Measurements from ENCODE around the gene ICAM3. TPM values are rescaled to one million over a fixed set of nuclear protein-coding genes. Genes with fewer than 3 reads are reported as not detected.

ICAM3 gene
- total and polyA plus RNA-seq, 2 experiments from 2014 or later: 8.6 to 23.4 TPM

GRCh38 chr19:10292789-10293636 lies 46.4 kb downstream of the ICAM3 start:
- Histone ChIP-seq H3F3A (ENCODE audit: insufficient read depth) (no peaks in the 10 kb centered on the region), H3K9ac (no peak overlapping the region), H3K79me2 (ENCODE audit: insufficient read depth) (no peaks in the 10 kb centered on the region), H3K9me3 (ENCODE audit: low read depth) (no peaks in the 10 kb centered on the region), H3K27me3 (replicated peaks; ENCODE audit: insufficient read depth) (no peaks in the 10 kb centered on the region), H3K4me1 (ENCODE audit: insufficient read depth) (no peaks in the 10 kb centered on the region; the same call in 1 of the 2 replicates), H3K9me2 (ENCODE audit: insufficient read depth) (no peaks in the 10 kb centered on the region), H3K27ac (no peak overlapping the region), H2AFZ (no peak overlapping the region), H3K36me3 (ENCODE audit: low read depth) (no peaks in the 10 kb centered on the region), H4K20me1 (ENCODE audit: insufficient read depth) (no peaks in the 10 kb centered on the region), H3K4me3 (peak overlapping the region; percentile 72), H3K4me2 (ENCODE audit: unreplicated experiment) (no peak overlapping the region)
- TF ChIP-seq EZH2 (IDR thresholded peaks at IDR 0.05; ENCODE audit: insufficient read depth, poor library complexity, severe bottlenecking) (no peak), EZH2phosphoT487 (IDR thresholded peaks at IDR 0.05; ENCODE audit: insufficient read depth, low read depth) (no peak)
- WGBS, 2 experiments (ENCODE audit: low coverage in 1 of 2, low lambda C conversion rate in 2 of 2, missing lambda C conversion rate in 2 of 2): 34 to 38% methylated on average over 54 to 56 of the region's 56 CpGs
- in situ Hi-C loops (cut with MboI): no loop called here
- DNase-seq: peak; percentile 29

GRCh38 chr19:10292206-10292788 lies 47.1 kb downstream of the ICAM3 start:
- Histone ChIP-seq H3K79me2 (ENCODE audit: insufficient read depth) (no peaks in the 10 kb centered on the region), H2AFZ (peak overlapping the region; percentile 76), H3K4me1 (ENCODE audit: insufficient read depth) (no peaks in the 10 kb centered on the region; the same call in 1 of the 2 replicates), H3K27me3 (replicated peaks; ENCODE audit: insufficient read depth) (no peaks in the 10 kb centered on the region), H3K4me3 (peak overlapping the region; percentile 72), H3K9me2 (ENCODE audit: insufficient read depth) (no peaks in the 10 kb centered on the region), H3K27ac (no peak overlapping the region), H4K20me1 (ENCODE audit: insufficient read depth) (no peaks in the 10 kb centered on the region), H3F3A (ENCODE audit: insufficient read depth) (no peaks in the 10 kb centered on the region), H3K36me3 (ENCODE audit: low read depth) (no peaks in the 10 kb centered on the region), H3K9me3 (ENCODE audit: low read depth) (no peaks in the 10 kb centered on the region), H3K9ac (peak overlapping the region; percentile 70), H3K4me2 (ENCODE audit: unreplicated experiment) (peak overlapping the region; percentile 80)
- in situ Hi-C loops (cut with MboI): no loop called here
- no peak for TF ChIP-seq EZH2phosphoT487 (IDR thresholded peaks at IDR 0.05; ENCODE audit: insufficient read depth, low read depth)
- no peak for TF ChIP-seq EZH2 (IDR thresholded peaks at IDR 0.05; ENCODE audit: insufficient read depth, poor library complexity, severe bottlenecking)
- peak; percentile 91 for DNase-seq
- 6 to 7% methylated on average over 28 to 45 of the region's 45 CpGs for WGBS, 2 experiments (ENCODE audit: low coverage in 1 of 2, low lambda C conversion rate in 2 of 2, missing lambda C conversion rate in 2 of 2)

GRCh38 chr19:10291554-10292205 lies 47.7 kb downstream of the ICAM3 start:
- no peaks in the 10 kb centered on the region for H3F3A ChIP-seq (ENCODE audit: insufficient read depth)
- in situ Hi-C loops (cut with MboI): no loop called here
- H3K9me3 ChIP-seq (ENCODE audit: low read depth): no peaks in the 10 kb centered on the region
- no peaks in the 10 kb centered on the region for H3K79me2 ChIP-seq (ENCODE audit: insufficient read depth)
- no peaks in the 10 kb centered on the region for H4K20me1 ChIP-seq (ENCODE audit: insufficient read depth)
- H2AFZ ChIP-seq: peak overlapping the region; percentile 76
- H3K9ac ChIP-seq: peak overlapping the region; percentile 70
- peak overlapping the region; percentile 80 for H3K4me2 ChIP-seq (ENCODE audit: unreplicated experiment)
- H3K4me1 ChIP-seq (ENCODE audit: insufficient read depth): no peaks in the 10 kb centered on the region; the same call in 1 of the 2 replicates
- peak overlapping the region; percentile 72 for H3K4me3 ChIP-seq
- peak; percentile 58 for DNase-seq
- no peak overlapping the region for H3K27ac ChIP-seq
- no peaks in the 10 kb centered on the region for H3K9me2 ChIP-seq (ENCODE audit: insufficient read depth)
- TF ChIP-seq EZH2 (IDR thresholded peaks at IDR 0.05; ENCODE audit: insufficient read depth, poor library complexity, severe bottlenecking) (no peak), EZH2phosphoT487 (IDR thresholded peaks at IDR 0.05; ENCODE audit: insufficient read depth, low read depth) (no peak)
- H3K27me3 ChIP-seq (replicated peaks; ENCODE audit: insufficient read depth): no peaks in the 10 kb centered on the region
- 3% methylated on average over 34 to 49 of the region's 49 CpGs for WGBS, 2 experiments (ENCODE audit: low coverage in 1 of 2, low lambda C conversion rate in 2 of 2, missing lambda C conversion rate in 2 of 2)
- H3K36me3 ChIP-seq (ENCODE audit: low read depth): no peaks in the 10 kb centered on the region

GRCh38 chr19:10290876-10291553 lies 48.4 kb downstream of the ICAM3 start:
- H3K4me3 ChIP-seq: peak overlapping the region; percentile 72
- no peaks in the 10 kb centered on the region for H3K36me3 ChIP-seq (ENCODE audit: low read depth)
- H3K9me2 ChIP-seq (ENCODE audit: insufficient read depth): no peaks in the 10 kb centered on the region
- 0 out of 2 replicates have a peak, but pooled peaks cover 6% of the 10 kb centered on the region for H3F3A ChIP-seq (ENCODE audit: insufficient read depth)
- TF ChIP-seq EZH2phosphoT487 (IDR thresholded peaks at IDR 0.05; ENCODE audit: insufficient read depth, low read depth) (no peak), EZH2 (IDR thresholded peaks at IDR 0.05; ENCODE audit: insufficient read depth, poor library complexity, severe bottlenecking) (no peak)
- no peaks in the 10 kb centered on the region for H4K20me1 ChIP-seq (ENCODE audit: insufficient read depth)
- H3K9ac ChIP-seq: peak overlapping the region; percentile 70
- 0 to 1% methylated on average over 38 to 55 of the region's 57 CpGs for WGBS, 2 experiments (ENCODE audit: low coverage in 1 of 2, low lambda C conversion rate in 2 of 2, missing lambda C conversion rate in 2 of 2)
- H3K4me2 ChIP-seq (ENCODE audit: unreplicated experiment): peak overlapping the region; percentile 80
- H3K27ac ChIP-seq: no peak overlapping the region
- peak overlapping the region; percentile 76 for H2AFZ ChIP-seq
- no peaks in the 10 kb centered on the region for H3K9me3 ChIP-seq (ENCODE audit: low read depth)
- H3K79me2 ChIP-seq (ENCODE audit: insufficient read depth): no peaks in the 10 kb centered on the region
- in situ Hi-C loops (cut with MboI): no loop called here
- H3K4me1 ChIP-seq (ENCODE audit: insufficient read depth): no peaks in the 10 kb centered on the region; the same call in 1 of the 2 replicates
- no peaks in the 10 kb centered on the region for H3K27me3 ChIP-seq (replicated peaks; ENCODE audit: insufficient read depth)
- DNase-seq: peak; percentile 80
